Raji (cell line): Measurements from ENCODE around the gene CNTNAP5.

Experiments used
- POLR2A ChIP-seq: IDR thresholded peaks from 2 replicates; pipeline ENCODE4 v1.6.1; 2011; ENCODE audit warnings: low read depth, low read length, control low read depth; ENCODE audit not compliant: insufficient read depth

The CNTNAP5 gene

GRCh38 chr2:124520953-124521352 lies 495.9 kb downstream of the CNTNAP5 start:
- no peak for TF ChIP-seq POLR2A

GRCh38 chr2:124523096-124523495 lies 498.0 kb downstream of the CNTNAP5 start:
- TF ChIP-seq POLR2A, result no peak

- TF ChIP-seq POLR2A, result no peak
These were observed 499.2 kb downstream of the CNTNAP5 start for GRCh38 chr2:124524155-124524915.

- TF ChIP-seq POLR2A, result no peak
These were observed 501.1 kb downstream of the CNTNAP5 start for GRCh38 chr2:124526221-124526620.

- no peak for TF ChIP-seq POLR2A
These were observed 505.1 kb downstream of the CNTNAP5 start for GRCh38 chr2:124530203-124530602.

GRCh38 chr2:124533226-124533954 lies 508.3 kb downstream of the CNTNAP5 start:
- TF ChIP-seq POLR2A, result no peak

GRCh38 chr2:124534028-124534427 lies 508.9 kb downstream of the CNTNAP5 start:
- no peak for TF ChIP-seq POLR2A

- TF ChIP-seq POLR2A, result no peak
These were observed 510.7 kb downstream of the CNTNAP5 start for GRCh38 chr2:124535816-124536215.

GRCh38 chr2:124536591-124536990 lies 511.5 kb downstream of the CNTNAP5 start:
- TF ChIP-seq POLR2A, result no peak

- no peak for TF ChIP-seq POLR2A
These were observed 513.5 kb downstream of the CNTNAP5 start for GRCh38 chr2:124538549-124538948.

GRCh38 chr2:124540805-124541204 lies 515.7 kb downstream of the CNTNAP5 start:
- no peak for TF ChIP-seq POLR2A

GRCh38 chr2:124542932-124543640 lies 518.0 kb downstream of the CNTNAP5 start:
- TF ChIP-seq POLR2A, result no peak

GRCh38 chr2:124547700-124548099 lies 522.6 kb downstream of the CNTNAP5 start:
- TF ChIP-seq POLR2A, result no peak

- no peak for TF ChIP-seq POLR2A
These were observed 533.3 kb downstream of the CNTNAP5 start for GRCh38 chr2:124558277-124558905.

- no peak for TF ChIP-seq POLR2A
These were observed 534.1 kb downstream of the CNTNAP5 start for GRCh38 chr2:124559236-124559635.
